ENCODE results near the gene MTF2.
A peak's percentile ranks its signal among the peaks of the same experiment; 100 is the strongest.
"Not testable (repeated sequence)": the region's sequence is repeated elsewhere in the genome, so short reads cannot be mapped to it uniquely, and the experiment has no call there.

The MTF2 gene

GRCh38 chr1:93078986-93079654, at the start of gene MTF2:
MTF2 (plus strand) TSS chr1:93079283; CDS start chr1:93079527, 244 bp downstream.
- DNase-seq (ENCODE audit: low spot score) (peak; percentile 91), ATAC-seq (ENCODE audit: low read depth) (peak; percentile 79)
- peak within 1 kb of the TSS; percentile 85 for H3K4me3 ChIP-seq (ENCODE audit: severe bottlenecking)
- peaks cover 19% of the 10 kb centered on the region for H3K4me1 ChIP-seq (ENCODE audit: insufficient read depth, poor library complexity, severe bottlenecking)
- H3K27me3 ChIP-seq (ENCODE audit: insufficient read depth, poor library complexity, severe bottlenecking): no peaks in the 10 kb centered on the region
- TF ChIP-seq CTCF (IDR thresholded peaks at IDR 0.05; ENCODE audit: poor library complexity, severe bottlenecking): no peak
- H3K36me3 ChIP-seq (ENCODE audit: low read depth): peaks cover 25% of the 10 kb centered on the region
- peak within 1 kb of the TSS; percentile 69 for H3K27ac ChIP-seq (ENCODE audit: poor library complexity, severe bottlenecking)
- no peaks in the 10 kb centered on the region for H3K9me3 ChIP-seq (ENCODE audit: severe bottlenecking)

- TF ChIP-seq CTCF (IDR thresholded peaks at IDR 0.05; ENCODE audit: poor library complexity, severe bottlenecking): no peak
- Histone ChIP-seq H3K4me3 (ENCODE audit: severe bottlenecking) (no peak overlapping the region), H3K4me1 (ENCODE audit: insufficient read depth, poor library complexity, severe bottlenecking) (no peaks in the 10 kb centered on the region), H3K27ac (ENCODE audit: poor library complexity, severe bottlenecking) (no peak overlapping the region), H3K9me3 (ENCODE audit: severe bottlenecking) (no peaks in the 10 kb centered on the region), H3K27me3 (ENCODE audit: insufficient read depth, poor library complexity, severe bottlenecking) (no peaks in the 10 kb centered on the region), H3K36me3 (ENCODE audit: low read depth) (no peaks in the 10 kb centered on the region)
- no peak for ATAC-seq (ENCODE audit: low read depth)
- no peak for DNase-seq (ENCODE audit: low spot score)
Observed at GRCh38 chr1:93029317-93029716, 49.8 kb upstream of the MTF2 start.

GRCh38 chr1:93030191-93030590, 48.9 kb upstream of the MTF2 start:
- DNase-seq (ENCODE audit: low spot score); H3K4me3 ChIP-seq (ENCODE audit: severe bottlenecking); H3K27me3 ChIP-seq (ENCODE audit: insufficient read depth, poor library complexity, severe bottlenecking); ATAC-seq (ENCODE audit: low read depth); H3K27ac ChIP-seq (ENCODE audit: poor library complexity, severe bottlenecking); H3K4me1 ChIP-seq (ENCODE audit: insufficient read depth, poor library complexity, severe bottlenecking); H3K9me3 ChIP-seq (ENCODE audit: severe bottlenecking); H3K36me3 ChIP-seq (ENCODE audit: low read depth): not testable (repeated sequence)

GRCh38 chr1:93031711-93032110, 47.4 kb upstream of the MTF2 start:
- ATAC-seq (ENCODE audit: low read depth) (no peak), DNase-seq (ENCODE audit: low spot score) (no peak)
- no peaks in the 10 kb centered on the region for H3K36me3 ChIP-seq (ENCODE audit: low read depth)
- H3K27ac ChIP-seq (ENCODE audit: poor library complexity, severe bottlenecking): no peak overlapping the region
- H3K9me3 ChIP-seq (ENCODE audit: severe bottlenecking): no peaks in the 10 kb centered on the region
- no peaks in the 10 kb centered on the region for H3K27me3 ChIP-seq (ENCODE audit: insufficient read depth, poor library complexity, severe bottlenecking)
- H3K4me3 ChIP-seq (ENCODE audit: severe bottlenecking): no peak overlapping the region
- no peak for TF ChIP-seq CTCF (IDR thresholded peaks at IDR 0.05; ENCODE audit: poor library complexity, severe bottlenecking)
- H3K4me1 ChIP-seq (ENCODE audit: insufficient read depth, poor library complexity, severe bottlenecking): no peaks in the 10 kb centered on the region

GRCh38 chr1:93033029-93033428, 46.1 kb upstream of the MTF2 start:
- no peaks in the 10 kb centered on the region for H3K27me3 ChIP-seq (ENCODE audit: insufficient read depth, poor library complexity, severe bottlenecking)
- H3K36me3 ChIP-seq (ENCODE audit: low read depth): no peaks in the 10 kb centered on the region
- H3K4me3 ChIP-seq (ENCODE audit: severe bottlenecking): no peak overlapping the region
- no peaks in the 10 kb centered on the region for H3K9me3 ChIP-seq (ENCODE audit: severe bottlenecking)
- no peaks in the 10 kb centered on the region for H3K4me1 ChIP-seq (ENCODE audit: insufficient read depth, poor library complexity, severe bottlenecking)
- H3K27ac ChIP-seq (ENCODE audit: poor library complexity, severe bottlenecking): no peak overlapping the region
- no peak for DNase-seq (ENCODE audit: low spot score)
- no peak for TF ChIP-seq CTCF (IDR thresholded peaks at IDR 0.05; ENCODE audit: poor library complexity, severe bottlenecking)
- no peak for ATAC-seq (ENCODE audit: low read depth)

Measured in RWPE2 (cell line).